RWPE1 (cell line): ENCODE data around the gene ANP32E.
"Not testable (repeated sequence)": the region's sequence is repeated elsewhere in the genome, so short reads cannot be mapped to it uniquely, and the experiment has no call there.

Experiments
- CTCF ChIA-PET: fragments of 350-600 bp; sonication (Branson Sonifier 250); formaldehyde crosslinking; extraction: SDS; loops from one replicate; lab custom pipeline; 2021; lab: Yijun Ruan, JAX
- POLR2A ChIA-PET: fragments of 400-600 bp; formaldehyde crosslinking; extraction: SDS; loops from one replicate; lab custom pipeline; 2020; ENCODE audit warnings: antibody characterized with exemption; ENCODE audit not compliant: low non-redundant PET; lab: Yijun Ruan, JAX
- DNase-seq: peaks from one replicate; pipeline ENCODE4 v3.0.0; 2012; ENCODE audit warnings: low spot score
- H3K27ac ChIP-seq: fragments of 450-650 bp; 2 replicates; pipeline ENCODE4 v1.5.1; 2017
- CTCF ChIP-seq: fragments of 450-650 bp; conservative IDR thresholded peaks from 2 replicates; pipeline ENCODE4 v1.5.1; 2017; ENCODE audit warnings: low read depth, mild to moderate bottlenecking

The ANP32E gene

DNA sequence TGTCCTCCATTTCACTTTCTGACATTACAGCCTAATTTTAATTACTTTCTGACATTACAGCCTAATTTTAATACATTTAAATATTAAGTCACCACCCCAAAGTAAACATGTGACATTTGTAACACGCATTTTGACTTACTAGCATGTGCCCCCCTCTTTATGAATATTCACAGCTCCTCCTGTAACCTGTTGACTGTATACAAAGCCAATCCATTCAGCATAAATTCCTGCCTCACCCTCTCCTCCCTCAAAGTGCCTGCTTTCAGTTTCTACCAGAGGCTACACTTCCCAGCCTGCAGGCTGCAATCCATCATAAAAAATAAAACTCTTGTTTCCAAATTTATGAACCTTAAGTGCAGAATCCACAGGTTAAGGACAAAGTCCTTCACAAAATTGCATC, 39.5 kb downstream of the ANP32E start:
- DNase-seq = no peak
- ChIA-PET CTCF (no interaction called here), POLR2A (no interaction called here)
- no peak overlapping the region for H3K27ac ChIP-seq
- no peak for TF ChIP-seq CTCF

DNA sequence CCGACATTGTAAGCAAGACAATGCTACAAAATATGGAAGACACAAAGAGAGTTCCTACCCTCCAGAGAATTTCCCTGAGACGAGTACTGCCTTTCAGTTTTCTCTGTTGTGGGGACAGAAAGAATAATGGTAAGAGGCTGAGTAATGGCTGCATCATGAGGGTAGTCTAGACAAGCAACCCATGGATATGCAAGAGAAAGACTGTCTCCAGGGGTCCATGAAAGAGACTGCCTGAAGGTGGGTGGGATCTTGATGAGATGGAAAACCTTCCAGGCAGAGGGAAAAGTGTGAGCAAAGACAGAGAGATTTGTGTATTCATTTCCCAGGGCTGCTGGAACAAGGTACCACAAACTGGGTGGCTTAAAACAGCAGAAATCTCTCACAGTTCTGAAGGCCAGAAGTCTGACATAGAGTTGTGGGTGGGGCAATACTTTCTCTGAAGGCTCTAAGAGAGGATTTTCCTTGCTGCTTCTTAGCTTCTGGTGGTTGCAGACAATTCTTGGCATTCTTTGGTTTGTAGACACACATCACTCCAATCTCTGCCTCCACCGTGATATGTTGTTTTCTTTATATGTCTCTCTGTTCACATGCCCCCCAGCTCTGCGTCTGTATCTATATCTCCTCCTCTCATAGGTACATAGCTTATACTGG, 41.4 kb downstream of the ANP32E start:
- TF ChIP-seq CTCF = no peak
- H3K27ac ChIP-seq = no peak overlapping the region
- ChIA-PET POLR2A (no interaction called here), CTCF (interaction anchor here (0.5 to 0.7 kb wide), 2 partner anchors 9 to 123 kb away, joined by 3 to 5 read pairs; no protein-coding TSS in a partner anchor)
- DNase-seq = no peak

DNA sequence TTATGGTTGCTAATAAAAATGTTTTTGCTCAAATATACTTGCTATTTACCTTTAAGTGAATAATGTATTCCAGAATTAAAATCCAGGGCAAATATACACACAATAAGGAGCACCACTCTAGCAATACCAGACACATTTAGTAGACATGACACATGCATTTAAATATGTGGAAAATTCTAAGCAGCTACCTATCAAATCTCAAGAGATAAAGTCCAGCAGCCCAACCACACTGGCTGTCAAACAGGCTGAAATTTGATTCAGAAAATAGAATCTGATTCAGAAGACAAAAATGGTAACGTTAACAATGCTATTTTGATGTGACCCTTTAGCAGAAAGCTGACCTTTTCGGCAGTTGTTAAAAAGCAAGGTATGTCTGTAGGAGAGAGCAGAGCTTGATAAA, 43.9 kb downstream of the ANP32E start:
- CTCF ChIA-PET = no interaction called here

GRCh38 chr1:150187560-150187931, 48.4 kb downstream of the ANP32E start:
- POLR2A ChIA-PET = no interaction called here
- no peak for DNase-seq
- H3K27ac ChIP-seq = no peak overlapping the region
- CTCF ChIA-PET = interaction anchor here (0.5 to 1.5 kb wide), 12 partner anchors 11 to 299 kb away, joined by 3 to 9 read pairs (median 4); partner anchors contain the start of gene OTUD7B
- peak; percentile 18; the same call in 1 of the 2 replicates for TF ChIP-seq CTCF

More for the DNA sequence above, 43.9 kb downstream of the ANP32E start:
- no peak for DNase-seq
- H3K27ac ChIP-seq = no peak overlapping the region
- TF ChIP-seq CTCF = no peak
- POLR2A ChIA-PET = no interaction called here

GRCh38 chr1:150186789-150187559, 48.9 kb downstream of the ANP32E start:
- CTCF ChIA-PET = interaction anchor here (0.5 to 1.5 kb wide), 26 partner anchors 11 to 809 kb away, joined by 3 to 9 read pairs (median 4); partner anchors contain the start of gene OTUD7B
- POLR2A ChIA-PET = no interaction called here

GRCh38 chr1:150186438-150186788, 49.5 kb downstream of the ANP32E start:
- CTCF ChIA-PET = interaction anchor here (0.6 to 1.2 kb wide), 8 partner anchors 16 to 298 kb away, joined by 3 to 5 read pairs (median 4); a partner anchor contains a TSS
- H3K27ac ChIP-seq = peak overlapping the region; percentile 20; the same call in 1 of the 2 replicates
- POLR2A ChIA-PET, DNase-seq: not testable (repeated sequence)

More at GRCh38 chr1:150186789-150187559, 48.9 kb downstream of the ANP32E start:
- DNase-seq = peak; percentile 37
- H3K27ac ChIP-seq = no peak overlapping the region
- TF ChIP-seq CTCF = peak; percentile 48
